ENCODE data around the gene DLGAP4. TPM values are rescaled to one million over a fixed set of nuclear protein-coding genes. Genes with fewer than 3 reads are reported as not detected.

Gene DLGAP4
- total and polyA plus RNA-seq, 12 donors = 34.0 to 74.4 (median 55.6) TPM

GRCh38 chr20:36277546-36277945 is 28.6 kb upstream of the DLGAP4 start:
- H3K27ac ChIP-seq = no peak overlapping the region
- peaks cover 0 to under 1% (median 0%) of the 10 kb centered on the region in 11 donors for H3K9me3 ChIP-seq
- 66 to 70% methylated on average over 9 of the region's 9 CpGs for WGBS, 2 donors
- H3K4me1 ChIP-seq = no peaks in the 10 kb centered on the region
- no peak overlapping the region for H3K4me3 ChIP-seq
- H3K36me3 ChIP-seq = no peaks in the 10 kb centered on the region
- no peak for TF ChIP-seq CTCF (IDR thresholded peaks at IDR 0.05)
- peaks cover 0 to 67% (median 51%) of the 10 kb centered on the region in 7 donors for H3K27me3 ChIP-seq
- DNase-seq = no peak
- ATAC-seq = no peak
- intact Hi-C loops (cut with DNase I) = loop anchor here in 3 of 10 donors (10.0 kb wide), 2 partner anchors 157 to 167 kb away; no protein-coding TSS in a partner anchor

DNA sequence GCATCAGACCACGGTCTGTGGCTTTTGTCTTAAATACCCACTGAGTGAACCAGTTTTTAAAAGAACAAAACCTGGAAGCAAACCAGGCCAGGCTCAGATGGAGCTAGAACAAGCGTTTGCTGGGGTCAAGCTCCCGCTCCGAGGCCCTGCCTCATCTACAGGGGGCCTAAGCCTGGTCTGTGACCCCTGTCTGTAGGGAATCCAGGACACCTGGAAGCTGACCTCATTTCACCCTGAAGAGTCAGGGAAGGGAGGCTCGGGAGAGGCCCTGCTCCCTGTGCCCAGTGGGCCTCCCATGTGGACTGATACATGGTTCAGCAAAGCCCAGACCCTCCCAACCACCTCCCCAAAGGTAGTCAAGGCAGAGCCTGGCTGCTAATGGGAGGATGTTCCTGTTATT is 26.8 kb upstream of the DLGAP4 start:
- no peak for TF ChIP-seq CTCF (IDR thresholded peaks at IDR 0.05)
- no peak overlapping the region for H3K4me3 ChIP-seq
- no peaks in the 10 kb centered on the region for H3K4me1 ChIP-seq
- H3K9me3 ChIP-seq = peaks cover 0 to 3% (median 0%) of the 10 kb centered on the region in 11 donors
- H3K27me3 ChIP-seq = peaks cover 0 to 52% (median 39%) of the 10 kb centered on the region in 7 donors
- DNase-seq (no peak), ATAC-seq (no peak)
- H3K36me3 ChIP-seq = no peaks in the 10 kb centered on the region
- 71 to 72% methylated on average over 5 of the region's 5 CpGs for WGBS, 2 donors
- intact Hi-C loops (cut with DNase I) = loop anchor here in 3 of 10 donors (10.0 kb wide), 2 partner anchors 155 to 165 kb away; no protein-coding TSS in a partner anchor
- H3K27ac ChIP-seq = no peak overlapping the region

- intact Hi-C loops (cut with DNase I) = loop anchor here in 3 of 10 donors (10.0 kb wide), 2 partner anchors 155 to 165 kb away; no protein-coding TSS in a partner anchor
- no peak for TF ChIP-seq CTCF (IDR thresholded peaks at IDR 0.05)
- 74 to 75% methylated on average over 6 of the region's 6 CpGs for WGBS, 2 donors
- ATAC-seq (no peak), DNase-seq (no peak)
- Histone ChIP-seq H3K4me3 (no peak overlapping the region), H3K36me3 (no peaks in the 10 kb centered on the region), H3K27me3 (peaks cover 0 to 52% (median 35%) of the 10 kb centered on the region in 7 donors), H3K27ac (no peak overlapping the region), H3K4me1 (no peaks in the 10 kb centered on the region), H3K9me3 (peaks cover 0 to 3% (median 0%) of the 10 kb centered on the region in 11 donors)
These were observed 26.4 kb upstream of the DLGAP4 start for GRCh38 chr20:36279776-36280175.

DNA sequence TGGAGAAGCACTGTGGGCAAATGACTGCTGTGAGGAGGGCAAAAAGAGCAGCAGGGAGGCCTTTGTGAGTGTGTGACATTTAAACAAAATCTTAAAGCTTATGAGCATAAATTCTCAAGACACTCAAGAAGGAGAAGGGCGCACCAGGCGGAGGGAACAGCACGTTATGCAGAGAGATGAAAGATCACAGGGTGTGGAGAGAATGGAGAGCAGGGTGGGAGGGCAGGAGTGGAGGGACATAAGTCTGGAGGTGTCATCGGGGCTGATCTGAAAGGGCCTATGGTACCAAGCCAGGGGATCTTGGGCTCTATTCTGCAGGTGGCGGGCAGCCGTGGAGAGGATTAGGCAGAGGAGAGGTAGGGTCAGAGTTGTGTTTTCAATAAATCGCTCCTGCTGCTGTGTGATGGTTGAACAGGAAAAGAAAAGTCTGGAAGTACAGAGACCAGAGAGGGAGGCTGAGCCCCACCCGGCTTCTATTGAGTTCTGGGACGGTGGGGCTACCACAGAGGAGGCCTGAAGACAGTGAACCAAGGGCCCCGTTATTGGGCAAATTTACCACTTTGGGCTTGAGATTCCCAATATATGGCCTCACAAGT is 24.3 kb upstream of the DLGAP4 start:
- H3K9me3 ChIP-seq = peaks cover 0 to 3% (median 0%) of the 10 kb centered on the region in 11 donors
- H3K36me3 ChIP-seq = no peaks in the 10 kb centered on the region
- intact Hi-C loops (cut with DNase I) = no loop called here
- ATAC-seq (no peak), DNase-seq (no peak)
- no peaks in the 10 kb centered on the region for H3K4me1 ChIP-seq
- 84 to 90% methylated on average over 10 of the region's 10 CpGs for WGBS, 2 donors
- peaks cover 0 to 64% (median 35%) of the 10 kb centered on the region in 7 donors for H3K27me3 ChIP-seq
- no peak overlapping the region for H3K4me3 ChIP-seq
- H3K27ac ChIP-seq = no peak overlapping the region
- TF ChIP-seq CTCF (IDR thresholded peaks at IDR 0.05) = no peak

All from heart right ventricle (tissue), 16 donors.